SK-N-SH treated with all-trans-retinoic acid at 6 μM for 48 hours (cell line): ENCODE measurements around the gene MKI67.

ENCODE experiments used
- SNAI2 ChIP-seq: fragments of 250-450 bp; sonication (Bioruptor Pico); IDR thresholded peaks from 2 replicates; pipeline ENCODE4 v1.5.0; 2020; ENCODE audit warnings: mild to moderate bottlenecking, moderate library complexity
- ZC3H10 ChIP-seq: fragments of 250-450 bp; sonication (Bioruptor Pico); IDR thresholded peaks from 2 replicates; pipeline ENCODE4 v1.5.1; 2021; ENCODE audit warnings: mild to moderate bottlenecking, moderate library complexity
- TF ChIP-seq, protein P1 (sequence below): fragments of 250-450 bp; sonication (Bioruptor Pico); IDR thresholded peaks from 2 replicates; pipeline ENCODE4 v1.5.1; 2021; ENCODE audit warnings: mild to moderate bottlenecking, moderate library complexity
- TF ChIP-seq, protein P2 (sequence below): fragments of 250-450 bp; sonication (Bioruptor Pico); IDR thresholded peaks from 2 replicates; pipeline ENCODE4 v1.8.0; 2020; ENCODE audit warnings: mild to moderate bottlenecking, moderate library complexity, borderline replicate concordance

DNA sequence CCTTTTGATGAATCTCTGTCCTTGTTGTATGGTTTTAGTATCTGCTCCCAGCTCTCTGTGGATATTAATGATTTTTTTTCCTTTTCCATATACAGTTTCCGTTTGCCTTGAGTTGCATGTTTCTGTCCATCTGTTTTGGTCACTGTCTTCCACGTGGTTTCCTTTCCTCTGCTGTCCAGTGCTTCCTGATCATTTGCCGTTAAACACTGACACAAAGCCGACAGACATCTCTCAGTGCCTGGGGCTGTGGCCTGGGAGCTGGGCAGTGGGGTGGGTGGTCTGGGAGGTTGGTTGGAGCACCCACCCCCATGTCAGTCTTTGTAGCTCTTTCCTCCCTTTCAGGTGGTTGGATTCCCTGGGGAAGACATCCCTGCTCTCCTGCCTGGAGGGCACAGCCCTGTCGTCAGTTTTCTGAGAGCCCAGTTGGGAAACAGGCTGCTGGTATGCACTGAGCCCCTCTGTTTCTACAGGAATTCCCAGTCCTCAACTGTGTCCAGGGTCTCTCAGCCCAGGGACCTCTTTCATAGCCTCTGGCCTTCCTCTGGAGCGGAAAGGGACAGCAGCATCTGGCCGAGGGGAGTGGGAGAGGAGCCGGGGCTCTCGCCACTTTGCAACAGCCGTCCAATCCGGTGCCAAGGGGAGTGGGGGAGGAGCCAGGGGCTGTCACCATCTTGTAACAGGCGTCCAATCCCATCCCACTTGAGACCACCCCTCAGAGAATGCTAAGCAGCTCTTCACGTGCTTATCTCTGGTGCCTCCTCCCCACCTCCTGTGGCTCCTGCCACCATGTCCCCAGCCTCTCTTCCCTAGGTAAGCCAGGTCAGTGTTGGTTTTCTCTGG is 26.7 kb upstream of the MKI67 start:
- TF ChIP-seq SNAI2 (CRISPR knock-in tag), result no peak
- TF ChIP-seq, protein P1, sequence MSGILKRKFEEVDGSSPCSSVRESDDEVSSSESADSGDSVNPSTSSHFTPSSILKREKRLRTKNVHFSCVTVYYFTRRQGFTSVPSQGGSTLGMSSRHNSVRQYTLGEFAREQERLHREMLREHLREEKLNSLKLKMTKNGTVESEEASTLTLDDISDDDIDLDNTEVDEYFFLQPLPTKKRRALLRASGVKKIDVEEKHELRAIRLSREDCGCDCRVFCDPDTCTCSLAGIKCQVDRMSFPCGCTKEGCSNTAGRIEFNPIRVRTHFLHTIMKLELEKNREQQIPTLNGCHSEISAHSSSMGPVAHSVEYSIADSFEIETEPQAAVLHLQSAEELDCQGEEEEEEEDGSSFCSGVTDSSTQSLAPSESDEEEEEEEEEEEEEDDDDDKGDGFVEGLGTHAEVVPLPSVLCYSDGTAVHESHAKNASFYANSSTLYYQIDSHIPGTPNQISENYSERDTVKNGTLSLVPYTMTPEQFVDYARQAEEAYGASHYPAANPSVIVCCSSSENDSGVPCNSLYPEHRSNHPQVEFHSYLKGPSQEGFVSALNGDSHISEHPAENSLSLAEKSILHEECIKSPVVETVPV (CRISPR knock-in tag), result no peak
- TF ChIP-seq, protein P2, sequence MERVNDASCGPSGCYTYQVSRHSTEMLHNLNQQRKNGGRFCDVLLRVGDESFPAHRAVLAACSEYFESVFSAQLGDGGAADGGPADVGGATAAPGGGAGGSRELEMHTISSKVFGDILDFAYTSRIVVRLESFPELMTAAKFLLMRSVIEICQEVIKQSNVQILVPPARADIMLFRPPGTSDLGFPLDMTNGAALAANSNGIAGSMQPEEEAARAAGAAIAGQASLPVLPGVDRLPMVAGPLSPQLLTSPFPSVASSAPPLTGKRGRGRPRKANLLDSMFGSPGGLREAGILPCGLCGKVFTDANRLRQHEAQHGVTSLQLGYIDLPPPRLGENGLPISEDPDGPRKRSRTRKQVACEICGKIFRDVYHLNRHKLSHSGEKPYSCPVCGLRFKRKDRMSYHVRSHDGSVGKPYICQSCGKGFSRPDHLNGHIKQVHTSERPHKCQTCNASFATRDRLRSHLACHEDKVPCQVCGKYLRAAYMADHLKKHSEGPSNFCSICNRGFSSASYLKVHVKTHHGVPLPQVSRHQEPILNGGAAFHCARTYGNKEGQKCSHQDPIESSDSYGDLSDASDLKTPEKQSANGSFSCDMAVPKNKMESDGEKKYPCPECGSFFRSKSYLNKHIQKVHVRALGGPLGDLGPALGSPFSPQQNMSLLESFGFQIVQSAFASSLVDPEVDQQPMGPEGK, result no peak
- no peak for TF ChIP-seq ZC3H10 (CRISPR knock-in tag)
